Measurements from ENCODE around the gene DNASE1L2. TPM values are rescaled to one million over a fixed set of nuclear protein-coding genes. Genes with fewer than 3 reads are reported as not detected.
"Not testable (repeated sequence)": the region's sequence is repeated elsewhere in the genome, so short reads cannot be mapped to it uniquely, and the experiment has no call there.

DNASE1L2 gene
- total RNA-seq, 1 experiment from 2014 or later = 2.7 TPM

DNA sequence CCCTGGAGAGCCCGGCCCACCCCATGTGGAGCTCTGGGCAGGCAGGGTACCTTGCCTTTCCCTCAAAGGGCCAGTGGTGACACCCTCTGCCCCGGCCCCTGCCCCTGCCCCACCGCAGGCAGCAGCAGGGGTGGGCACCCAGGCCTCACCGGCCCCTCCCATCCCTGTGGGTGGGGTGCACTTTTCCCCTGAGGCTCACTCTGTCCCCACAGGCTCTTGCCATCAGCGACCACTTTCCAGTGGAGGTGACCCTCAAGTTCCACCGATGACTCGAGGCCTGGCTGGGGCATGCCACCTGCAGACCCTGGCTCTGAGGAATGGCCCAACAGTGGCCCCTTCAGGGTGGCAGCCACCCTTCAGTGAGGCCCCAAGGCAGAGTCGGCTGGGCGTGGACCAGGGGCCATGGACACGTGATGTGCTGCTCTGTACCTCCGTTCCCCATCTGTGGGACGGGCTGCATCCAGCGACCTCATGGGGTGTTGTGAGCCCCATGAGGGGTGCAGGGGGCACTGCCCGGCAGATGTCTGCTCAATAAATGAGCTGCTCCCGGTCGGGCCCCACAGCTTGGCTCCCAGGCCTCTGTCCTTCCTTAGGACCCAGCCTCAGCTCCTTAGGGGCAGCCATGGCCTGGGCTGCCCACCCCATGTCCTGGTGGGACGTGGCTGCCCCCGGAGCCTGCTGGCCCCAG is 2.0 kb downstream of the DNASE1L2 start:
- Histone ChIP-seq H3K27ac (ENCODE audit: low read depth, low read length, poor library complexity, severe bottlenecking) (no peak overlapping the region), H3K27me3 (replicated peaks; ENCODE audit: insufficient read depth, low read depth, low read length, poor library complexity) (no peaks in the 10 kb centered on the region), H3K9me3 (ENCODE audit: low read depth, low read length, poor library complexity, severe bottlenecking) (no peaks in the 10 kb centered on the region), H3K4me3 (ENCODE audit: low read depth, low read length, poor library complexity, severe bottlenecking) (no peak overlapping the region), H3K36me3 (ENCODE audit: insufficient read depth, low read length, poor library complexity, severe bottlenecking) (peaks cover 30% of the 10 kb centered on the region), H3K4me1 (ENCODE audit: insufficient read depth, low read length, poor library complexity, severe bottlenecking) (no peaks in the 10 kb centered on the region)
- ChIA-PET POLR2A (ENCODE audit: low non-redundant PET) (no interaction called here), CTCF (interaction anchor here (0.5 kb wide), 1 partner anchor 17 kb away, joined by 5 read pairs; no protein-coding TSS in a partner anchor)
- no peak for DNase-seq (ENCODE audit: low spot score)
- intact Hi-C loops (cut with micrococcal nuclease; ENCODE audit: unreplicated experiment) = no loop called here
- no TSS peak for BruUV-seq (replicated peaks)
- TF ChIP-seq CTCF (conservative IDR thresholded peaks at IDR 0.05; ENCODE audit: low read depth, low read length) (no peak), EZH2 (IDR thresholded peaks at IDR 0.05; ENCODE audit: borderline replicate concordance, low read depth, low read length, poor library complexity, severe bottlenecking) (no peak)

DNA sequence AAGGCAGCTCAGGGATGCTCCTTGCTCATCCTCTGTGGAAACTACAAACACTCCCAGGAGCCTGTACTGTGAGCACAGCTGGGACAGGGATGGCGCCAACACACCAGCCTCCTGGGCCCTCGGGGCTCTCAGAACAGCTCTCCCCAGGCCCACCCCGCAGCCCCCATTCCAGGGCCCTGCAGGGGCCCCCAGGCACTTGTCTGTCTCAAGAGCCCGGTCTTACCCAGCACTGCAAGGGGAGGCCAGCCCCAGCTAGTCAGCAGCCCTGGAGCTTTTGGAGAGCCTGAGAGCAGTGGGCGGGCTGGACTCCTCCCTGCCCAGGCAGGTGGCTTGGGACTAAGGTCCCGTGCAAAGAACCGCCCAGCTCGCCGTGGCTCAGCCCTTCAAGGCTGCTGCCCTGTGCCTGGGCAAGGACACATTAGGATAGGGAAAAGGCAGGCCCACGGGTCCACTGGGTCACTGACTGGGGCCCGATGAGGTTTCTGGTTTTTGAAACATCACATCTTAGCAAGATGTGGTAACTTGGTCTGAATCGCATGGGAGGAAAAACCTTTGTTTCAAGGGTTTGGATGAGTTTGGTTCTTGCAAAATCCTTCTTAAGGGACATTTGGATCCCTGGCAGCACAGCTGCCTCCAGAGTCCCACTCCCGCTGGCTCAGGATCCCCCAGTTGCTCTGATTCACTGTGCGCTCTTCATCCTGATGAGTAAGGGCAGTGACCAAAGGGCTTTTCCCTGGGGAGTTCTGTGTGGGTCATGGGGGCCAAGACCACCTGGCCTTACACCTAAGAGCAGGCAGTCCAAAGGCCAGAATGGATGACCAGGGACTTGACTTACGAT is 2.8 kb downstream of the DNASE1L2 start:
- Histone ChIP-seq H3K4me1 (ENCODE audit: insufficient read depth, low read length, poor library complexity, severe bottlenecking) (no peaks in the 10 kb centered on the region), H3K9me3 (ENCODE audit: low read depth, low read length, poor library complexity, severe bottlenecking) (no peaks in the 10 kb centered on the region), H3K36me3 (ENCODE audit: insufficient read depth, low read length, poor library complexity, severe bottlenecking) (peaks cover 35% of the 10 kb centered on the region), H3K27me3 (replicated peaks; ENCODE audit: insufficient read depth, low read depth, low read length, poor library complexity) (no peaks in the 10 kb centered on the region), H3K4me3 (ENCODE audit: low read depth, low read length, poor library complexity, severe bottlenecking) (no peak overlapping the region), H3K27ac (ENCODE audit: low read depth, low read length, poor library complexity, severe bottlenecking) (no peak overlapping the region)
- DNase-seq (ENCODE audit: low spot score) = no peak
- intact Hi-C loops (cut with micrococcal nuclease; ENCODE audit: unreplicated experiment) = no loop called here
- CTCF ChIA-PET = interaction anchor here (0.5 kb wide), 1 partner anchor 16 kb away, joined by 5 read pairs; no protein-coding TSS in a partner anchor
- no peak for TF ChIP-seq EZH2 (IDR thresholded peaks at IDR 0.05; ENCODE audit: borderline replicate concordance, low read depth, low read length, poor library complexity, severe bottlenecking)
- TF ChIP-seq CTCF (conservative IDR thresholded peaks at IDR 0.05; ENCODE audit: low read depth, low read length) = no peak
- no TSS peak for BruUV-seq (replicated peaks)
- POLR2A ChIA-PET (ENCODE audit: low non-redundant PET) = no interaction called here

GRCh38 chr16:2240331-2240730 is 4.1 kb downstream of the DNASE1L2 start:
- DNase-seq (ENCODE audit: low spot score); H3K9me3 ChIP-seq (ENCODE audit: low read depth, low read length, poor library complexity, severe bottlenecking); CTCF ChIA-PET; H3K4me1 ChIP-seq (ENCODE audit: insufficient read depth, low read length, poor library complexity, severe bottlenecking); H3K4me3 ChIP-seq (ENCODE audit: low read depth, low read length, poor library complexity, severe bottlenecking); POLR2A ChIA-PET (ENCODE audit: low non-redundant PET); intact Hi-C loops (cut with micrococcal nuclease; ENCODE audit: unreplicated experiment); H3K27me3 ChIP-seq (replicated peaks; ENCODE audit: insufficient read depth, low read depth, low read length, poor library complexity); H3K27ac ChIP-seq (ENCODE audit: low read depth, low read length, poor library complexity, severe bottlenecking): not testable (repeated sequence)
- BruUV-seq (replicated peaks) = TSS peak; percentile 22
- H3K36me3 ChIP-seq (ENCODE audit: insufficient read depth, low read length, poor library complexity, severe bottlenecking) = peaks cover 38% of the 10 kb centered on the region

Data from A673 (cell line).